HG02678 (cell line): ENCODE data around the gene C6orf52.
A peak's percentile ranks its signal among the peaks of the same experiment; 100 is the strongest.
"Not testable (repeated sequence)": the region's sequence is repeated elsewhere in the genome, so short reads cannot be mapped to it uniquely, and the experiment has no call there.

Source experiments
- ATAC-seq: cut with Tn5 transposase; IDR thresholded peaks from one replicate; pipeline ENCODE4 v1.9.1; 2021; ENCODE audit warnings: mild to moderate bottlenecking, moderate library complexity; ENCODE audit not compliant: unreplicated experiment

The C6orf52 gene

GRCh38 chr6:10694302-10695085, at the start of gene C6orf52, which contains the start of gene PAK1IP1:
C6orf52 (minus strand) TSS chr6:10694616; CDS start chr6:10687550, 7,066 bp downstream.
PAK1IP1 (plus strand) TSS chr6:10694972; CDS start chr6:10694986, 14 bp downstream.
- ATAC-seq = peak; percentile 98

- no peak for ATAC-seq
These were observed 49.1 kb upstream of the C6orf52 start for GRCh38 chr6:10743515-10743914.

- ATAC-seq = no peak
These were observed 47.8 kb upstream of the C6orf52 start for GRCh38 chr6:10742251-10742650.

GRCh38 chr6:10741643-10742042, 47.2 kb upstream of the C6orf52 start:
- ATAC-seq = not testable (repeated sequence)

GRCh38 chr6:10740061-10740460, 45.6 kb upstream of the C6orf52 start:
- ATAC-seq = no peak

- no peak for ATAC-seq
These were observed 42.3 kb upstream of the C6orf52 start for GRCh38 chr6:10736731-10737130.

- ATAC-seq = no peak
These were observed 39.4 kb upstream of the C6orf52 start for GRCh38 chr6:10733863-10734262.

- ATAC-seq = no peak
These were observed 38.8 kb upstream of the C6orf52 start for GRCh38 chr6:10733151-10733715.

GRCh38 chr6:10730254-10730653, 35.8 kb upstream of the C6orf52 start:
- no peak for ATAC-seq

- ATAC-seq = no peak
These were observed 31.3 kb upstream of the C6orf52 start for GRCh38 chr6:10725716-10726115.

- ATAC-seq = no peak
These were observed 30.6 kb upstream of the C6orf52 start for GRCh38 chr6:10725044-10725443.

- ATAC-seq = no peak
These were observed 29.1 kb upstream of the C6orf52 start for GRCh38 chr6:10723567-10723881.

GRCh38 chr6:10722820-10723566, 28.6 kb upstream of the C6orf52 start, which contains the start of gene TMEM14C:
TMEM14C (plus strand) TSS chr6:10723070; CDS start chr6:10724614, 1,544 bp downstream.
- ATAC-seq = peak; percentile 95

- no peak for ATAC-seq
These were observed 28.1 kb upstream of the C6orf52 start for GRCh38 chr6:10722570-10722819.

- no peak for ATAC-seq
These were observed 27.6 kb upstream of the C6orf52 start for GRCh38 chr6:10721850-10722569.

- ATAC-seq = not testable (repeated sequence)
These were observed 26.8 kb upstream of the C6orf52 start for GRCh38 chr6:10720960-10721849.

- peak; percentile 31 for ATAC-seq
These were observed 26.0 kb upstream of the C6orf52 start for GRCh38 chr6:10720265-10720959.

- ATAC-seq = no peak
These were observed 25.5 kb upstream of the C6orf52 start for GRCh38 chr6:10719964-10720264.

GRCh38 chr6:10719296-10719963, 25.0 kb upstream of the C6orf52 start:
- ATAC-seq = no peak
